Upper lobe of right lung (tissue), 1 donor: ENCODE measurements around the gene ELMOD1. TPM values are rescaled to one million over a fixed set of nuclear protein-coding genes. Genes with fewer than 3 reads are reported as not detected.

Source experiments
- ATAC-seq: fragments of 200-7000 bp; cut with Tn5 transposase; one replicate; pipeline ENCODE4 v1.9.1; 2020; ENCODE audit warnings: mild to moderate bottlenecking, moderate library complexity
- DNase-seq: peaks from one replicate; pipeline ENCODE4 v3.0.0-alpha.2; 2020
- H3K27ac ChIP-seq: fragments of 200-600 bp; one replicate; pipeline ENCODE4 v1.8.0; 2022
- H3K27me3 ChIP-seq: fragments of 200-600 bp; one replicate; pipeline ENCODE4 v1.8.0; 2022; ENCODE audit warnings: mild to moderate bottlenecking
- H3K36me3 ChIP-seq: fragments of 200-600 bp; one replicate; pipeline ENCODE4 v1.8.0; 2022
- H3K4me1 ChIP-seq: fragments of 200-600 bp; one replicate; pipeline ENCODE4 v1.8.0; 2022
- H3K4me3 ChIP-seq: fragments of 200-600 bp; one replicate; pipeline ENCODE4 v1.8.0; 2022; ENCODE audit warnings: mild to moderate bottlenecking
- H3K9me3 ChIP-seq: fragments of 200-600 bp; one replicate; pipeline ENCODE4 v1.8.0; 2022
- CTCF ChIP-seq: fragments of 200-600 bp; IDR thresholded peaks from one replicate; pipeline ENCODE4 v1.8.0; 2022; ENCODE audit warnings: antibody characterized with exemption
- intact Hi-C: fragments of 100-400 bp; cut with DNase I; formaldehyde crosslinking; loops from one replicate; pipeline ENCODE4 v1.11.0; 2022
- total RNA-seq: library from RNA; stranded (reverse); fragmentation: NEBNext Ultra II Directional; extraction: Animal tissue kit (Norgen Biotek cat#: 25700); gene quantifications from one replicate; pipeline ENCODE4 v1.2.1, GENCODE V29; 2021
- donor health status: DM: no; HTN: yes; CAD: no; lungs with severe emphysema.

Gene ELMOD1
- total RNA-seq, 1 donor from 2014 or later, result 2.8 TPM

GRCh38 chr11:107655602-107656001, 64.7 kb downstream of the ELMOD1 start:
- intact Hi-C loops, result no loop called here
- no peak for TF ChIP-seq CTCF
- H3K27me3 ChIP-seq, result no peaks in the 10 kb centered on the region
- H3K36me3 ChIP-seq, result no peaks in the 10 kb centered on the region
- no peak overlapping the region for H3K4me3 ChIP-seq
- H3K27ac ChIP-seq, result no peak overlapping the region
- no peak for DNase-seq
- peak; percentile 46 for ATAC-seq
- H3K4me1 ChIP-seq, result no peaks in the 10 kb centered on the region
- no peaks in the 10 kb centered on the region for H3K9me3 ChIP-seq

GRCh38 chr11:107659310-107659709, 68.4 kb downstream of the ELMOD1 start:
- Histone ChIP-seq H3K9me3 (no peaks in the 10 kb centered on the region), H3K27ac (no peak overlapping the region), H3K36me3 (no peaks in the 10 kb centered on the region), H3K4me3 (no peak overlapping the region), H3K4me1 (no peaks in the 10 kb centered on the region), H3K27me3 (no peaks in the 10 kb centered on the region)
- no peak for DNase-seq
- ATAC-seq, result no peak
- TF ChIP-seq CTCF, result no peak
- intact Hi-C loops, result no loop called here

GRCh38 chr11:107660066-107660465, 69.1 kb downstream of the ELMOD1 start:
- Histone ChIP-seq H3K36me3 (no peaks in the 10 kb centered on the region), H3K27me3 (no peaks in the 10 kb centered on the region), H3K4me3 (no peak overlapping the region), H3K9me3 (no peaks in the 10 kb centered on the region), H3K4me1 (no peaks in the 10 kb centered on the region), H3K27ac (no peak overlapping the region)
- intact Hi-C loops, result no loop called here
- TF ChIP-seq CTCF, result no peak
- ATAC-seq, result no peak
- no peak for DNase-seq

- ATAC-seq, result no peak
Measured at GRCh38 chr11:107661656-107662055, 70.7 kb downstream of the ELMOD1 start.

GRCh38 chr11:107665018-107665417, 74.1 kb downstream of the ELMOD1 start:
- TF ChIP-seq CTCF, result no peak
- no peaks in the 10 kb centered on the region for H3K4me1 ChIP-seq
- no peak for ATAC-seq
- H3K27ac ChIP-seq, result no peak overlapping the region
- DNase-seq, result no peak
- no peak overlapping the region for H3K4me3 ChIP-seq
- no peaks in the 10 kb centered on the region for H3K36me3 ChIP-seq
- intact Hi-C loops, result no loop called here
- H3K9me3 ChIP-seq, result no peaks in the 10 kb centered on the region
- H3K27me3 ChIP-seq, result no peaks in the 10 kb centered on the region

More at GRCh38 chr11:107661656-107662055, 70.7 kb downstream of the ELMOD1 start:
- no peak overlapping the region for H3K27ac ChIP-seq
- no peak for DNase-seq
- intact Hi-C loops, result no loop called here
- no peaks in the 10 kb centered on the region for H3K27me3 ChIP-seq
- no peak for TF ChIP-seq CTCF
- H3K4me1 ChIP-seq, result no peaks in the 10 kb centered on the region
- no peaks in the 10 kb centered on the region for H3K36me3 ChIP-seq
- H3K9me3 ChIP-seq, result no peaks in the 10 kb centered on the region
- H3K4me3 ChIP-seq, result no peak overlapping the region
